Right lobe of liver (tissue), 6 donors: Measurements from ENCODE around the gene NUP42. TPM values are rescaled to one million over a fixed set of nuclear protein-coding genes. Genes with fewer than 3 reads are reported as not detected.

Experiments used
- ATAC-seq, 4 donors: fragments of 200-7000 bp; cut with Tn5 transposase; one replicate each; pipeline ENCODE4 v1.9.1; 2020; ENCODE audit warnings: mild to moderate bottlenecking in 4 of 4, moderate library complexity in 4 of 4
- DNase-seq, 3 donors: peaks; one replicate each; pipeline ENCODE4 v3.0.0-alpha.2; 2020
- H3K27ac ChIP-seq, 3 donors: fragments of 200-600 bp; one replicate each; pipeline ENCODE4 v1.8.0; 2022
- H3K27me3 ChIP-seq, 2 donors: fragments of 200-600 bp; one replicate each; pipeline ENCODE4 v1.8.0; 2022
- H3K36me3 ChIP-seq, 4 donors: fragments of 200-600 bp; sonication (generic) in 1 of 4; one replicate each; pipeline versions ENCODE4 v1.5.1 to v1.8.0; 2017 to 2022; ENCODE audit warnings: control low read depth in 1 of 4
- H3K4me1 ChIP-seq, 4 donors: fragments of 200-600 bp; sonication (generic) in 1 of 4; one replicate each; pipeline versions ENCODE4 v1.5.1 to v1.8.0; 2017 to 2022; ENCODE audit warnings: control low read depth in 1 of 4
- H3K4me3 ChIP-seq, 3 donors: fragments of 200-600 bp; one replicate each; pipeline ENCODE4 v1.8.0; 2022
- H3K9me3 ChIP-seq, 4 donors: fragments of 200-600 bp; sonication (generic) in 1 of 4; one replicate each; pipeline versions ENCODE4 v1.5.1 to v1.8.0; 2017 to 2022; ENCODE audit warnings: control low read depth in 1 of 4
- CTCF ChIP-seq, 4 donors: fragments of 200-600 bp in 3 of 4; fragments of 450-650 bp in 1 of 4; IDR thresholded peaks; one replicate each; pipeline versions ENCODE4 v1.5.1 to v1.8.0; 2016 to 2022; ENCODE audit warnings: antibody characterized with exemption in 4 of 4, mild to moderate bottlenecking in 2 of 4
- POLR2A ChIP-seq: fragments of 450-650 bp; IDR thresholded peaks from one replicate; pipeline ENCODE4 v1.6.1; 2017; ENCODE audit warnings: antibody characterized with exemption, mild to moderate bottlenecking
- WGBS: methylation state at CpG from one replicate; pipeline ENCODE4 v1.1.6; 2018; ENCODE audit warnings: low coverage, low lambda C conversion rate; ENCODE audit not compliant: insufficient coverage; ENCODE audit errors: missing lambda C conversion rate; 5-methylcytosine and 5-hydroxymethylcytosine counted together
- intact Hi-C, 2 donors: fragments of 100-400 bp; cut with DNase I; formaldehyde crosslinking; loops; one replicate each; pipeline versions ENCODE4 v1.11.2 to v1.14.1; 2022
- total RNA-seq, 6 experiments: library from RNA; depleted of rRNA in 2 of 6; stranded (reverse); fragments of >200 nt in 2 of 6; fragmentation: NEBNext Ultra II Directional in 3 of 6; extraction: Animal tissue kit (Norgen Biotek cat#: 25700) in 3 of 6; gene quantifications; one replicate each; pipeline versions ENCODE4 v1.1.0 to v1.2.4, GENCODE V29; 2016 to 2023
- donor health status: DM: no; HTN: yes; CAD: no.
- donor health status: DM: no; HTN: no; CAD: no.
- donor health status: DM: no; HTN: no; CAD: no.
- donor health status: DM: no; HTN: yes; CAD: no.
- donor health status: DM: no; HTN: yes; CAD: no.

The NUP42 gene
- total RNA-seq, 6 experiments from 2014 or later = 13.0 to 45.6 (median 15.5) TPM

GRCh38 chr7:23167691-23168090 lies 14.2 kb upstream of the NUP42 start:
- Histone ChIP-seq H3K27ac (no peak overlapping the region), H3K36me3 (no peaks in the 10 kb centered on the region), H3K9me3 (no peaks in the 10 kb centered on the region), H3K4me3 (no peak overlapping the region), H3K27me3 (no peaks in the 10 kb centered on the region), H3K4me1 (no peaks in the 10 kb centered on the region)
- whole genome bisulfite sequencing = 84% methylated on average over 5 of the region's 5 CpGs
- ATAC-seq (no peak), DNase-seq (no peak)
- no peak for TF ChIP-seq POLR2A
- intact Hi-C loops = no loop called here

GRCh38 chr7:23168111-23168885 lies 13.6 kb upstream of the NUP42 start:
- no peak overlapping the region for H3K4me3 ChIP-seq
- TF ChIP-seq CTCF (IDR thresholded peaks at IDR 0.05) (no peak), POLR2A (no peak)

GRCh38 chr7:23175938-23176337 lies 5.9 kb upstream of the NUP42 start:
- H3K27ac ChIP-seq = no peak overlapping the region
- DNase-seq (no peak), ATAC-seq (peak in 3 of 4 donors; percentile 29 to 55 (median 39))
- no peak overlapping the region for H3K4me3 ChIP-seq
- 65% methylated on average over 2 of the region's 2 CpGs for WGBS
- no peaks in the 10 kb centered on the region for H3K4me1 ChIP-seq
- no peaks in the 10 kb centered on the region for H3K36me3 ChIP-seq
- no peak for TF ChIP-seq POLR2A
- no peak for TF ChIP-seq CTCF (IDR thresholded peaks at IDR 0.05)
- no peaks in the 10 kb centered on the region for H3K9me3 ChIP-seq
- intact Hi-C loops = loop anchor here in 1 of 2 donors (10.0 kb wide), 1 partner anchor 71 kb away; the partner anchor contains the start of gene KLHL7
- no peaks in the 10 kb centered on the region for H3K27me3 ChIP-seq

More at GRCh38 chr7:23168111-23168885, 13.6 kb upstream of the NUP42 start:
- DNase-seq (no peak), ATAC-seq (no peak)
- Histone ChIP-seq H3K27me3 (no peaks in the 10 kb centered on the region), H3K9me3 (no peaks in the 10 kb centered on the region), H3K36me3 (no peaks in the 10 kb centered on the region), H3K4me1 (no peaks in the 10 kb centered on the region), H3K27ac (no peak overlapping the region)
- WGBS = 87% methylated on average over 8 of the region's 8 CpGs
- intact Hi-C loops = no loop called here

- peaks cover 0 to 29% (median 5%) of the 10 kb centered on the region in 4 donors for H3K36me3 ChIP-seq
- 82% methylated on average over 14 of the region's 20 CpGs for WGBS
- no peak overlapping the region for H3K27ac ChIP-seq
- peaks cover 0 to 8% (median 4%) of the 10 kb centered on the region in 4 donors for H3K4me1 ChIP-seq
- intact Hi-C loops = no loop called here
- H3K27me3 ChIP-seq = no peaks in the 10 kb centered on the region
- no peak for TF ChIP-seq CTCF (IDR thresholded peaks at IDR 0.05)
- no peak for TF ChIP-seq POLR2A
- ATAC-seq = no peak
- peak overlapping the region in 1 of 3 donors; percentile 74 for H3K4me3 ChIP-seq
- no peak for DNase-seq
- no peaks in the 10 kb centered on the region for H3K9me3 ChIP-seq
Measured at GRCh38 chr7:23183279-23184012, 1.6 kb downstream of the NUP42 start.

GRCh38 chr7:23184291-23184690 lies 2.4 kb downstream of the NUP42 start:
- TF ChIP-seq CTCF (IDR thresholded peaks at IDR 0.05) (no peak), POLR2A (no peak)
- WGBS = 80% methylated on average over 1 of the region's 1 CpG

More at GRCh38 chr7:23184291-23184690, 2.4 kb downstream of the NUP42 start:
- no peaks in the 10 kb centered on the region for H3K9me3 ChIP-seq
- peaks cover 0 to 8% (median 4%) of the 10 kb centered on the region in 4 donors for H3K4me1 ChIP-seq
- DNase-seq = no peak
- H3K4me3 ChIP-seq = no peak overlapping the region
- H3K27ac ChIP-seq = no peak overlapping the region
- peaks cover 0 to 34% (median 9%) of the 10 kb centered on the region in 4 donors for H3K36me3 ChIP-seq
- ATAC-seq = no peak
- no peaks in the 10 kb centered on the region for H3K27me3 ChIP-seq
- intact Hi-C loops = no loop called here
